SHP77 (cell line): ENCODE data around the gene HOXB8.

ENCODE experiments used
- DNase-seq, 2 experiments: peaks; one replicate each; lab custom pipeline; 2025; lab: John Stamatoyannopoulos, UW

HOXB8 gene

GRCh38 chr17:48610282-48611211, 4.5 kb downstream of the HOXB8 start, which contains the start of gene HOXB7:
HOXB7 (minus strand) TSS chr17:48611017; CDS start chr17:48610918, 99 bp downstream.
- peak; percentile 66 to 75 for DNase-seq

- no peak for DNase-seq
These were observed 5.3 kb downstream of the HOXB8 start for GRCh38 chr17:48609759-48610281.

GRCh38 chr17:48609033-48609432, 6.1 kb downstream of the HOXB8 start:
- no peak for DNase-seq

GRCh38 chr17:48608494-48608834, 6.6 kb downstream of the HOXB8 start:
- no peak for DNase-seq

- no peak for DNase-seq
These were observed 8.0 kb downstream of the HOXB8 start for GRCh38 chr17:48606892-48607614.

GRCh38 chr17:48605991-48606891, 8.9 kb downstream of the HOXB8 start:
- no peak for DNase-seq

GRCh38 chr17:48605409-48605919, 9.6 kb downstream of the HOXB8 start:
- DNase-seq, result no peak

GRCh38 chr17:48604770-48605329, 10.2 kb downstream of the HOXB8 start, which contains the start of gene HOXB6:
HOXB6 (minus strand) TSS chr17:48604986; CDS start chr17:48598150, 6,836 bp downstream.
- peak in 1 of 2 experiments; percentile 15 for DNase-seq

GRCh38 chr17:48603959-48604769, 10.9 kb downstream of the HOXB8 start:
- peak; percentile 62 to 77 for DNase-seq

- no peak for DNase-seq
These were observed 13.3 kb downstream of the HOXB8 start for GRCh38 chr17:48601539-48602425.

GRCh38 chr17:48601207-48601538, 13.9 kb downstream of the HOXB8 start:
- no peak for DNase-seq

GRCh38 chr17:48600244-48601098, 14.6 kb downstream of the HOXB8 start:
- no peak for DNase-seq

- DNase-seq, result no peak
These were observed 15.7 kb downstream of the HOXB8 start for GRCh38 chr17:48599354-48599753.

- DNase-seq, result no peak
These were observed 16.4 kb downstream of the HOXB8 start for GRCh38 chr17:48598736-48599135.

- DNase-seq, result peak; percentile 29 to 48
These were observed 17.1 kb downstream of the HOXB8 start for GRCh38 chr17:48597778-48598631.

- DNase-seq, result no peak
These were observed 17.6 kb downstream of the HOXB8 start for GRCh38 chr17:48597528-48597777.

GRCh38 chr17:48596735-48597527, 18.2 kb downstream of the HOXB8 start:
- no peak for DNase-seq
